Panc1 (cell line): ENCODE data around the gene ATP2A3. TPM values are rescaled to one million over a fixed set of nuclear protein-coding genes. Genes with fewer than 3 reads are reported as not detected.

Experiments
- ATAC-seq: fragments of 200-7000 bp; cut with Tn5 transposase; 2 replicates; pipeline ENCODE4 v1.9.1; 2020; ENCODE audit warnings: mild to moderate bottlenecking, moderate library complexity
- BruUV-seq: library from RNA; stranded (reverse); fragments of 400-500 nt; replicated peaks from 2 replicates; lab custom pipeline; 2021; lab: Mats Ljungman, UMichigan
- CTCF ChIA-PET: fragments of 300-600 bp; sonication (Branson Sonifier 250); formaldehyde crosslinking; loops from one replicate; lab custom pipeline; 2022; ENCODE audit warnings: antibody characterized with exemption; lab: Charles Lee
- POLR2A ChIA-PET: fragments of 300-600 bp; sonication (Branson Sonifier 250); formaldehyde crosslinking; loops from one replicate; lab custom pipeline; 2022; ENCODE audit warnings: antibody characterized with exemption; lab: Charles Lee
- DNase-seq: peaks from one replicate; pipeline ENCODE4 v3.0.0-alpha.2; 2010; ENCODE audit warnings: low read depth, low spot score
- H3K27ac ChIP-seq: 2 replicates; pipeline ENCODE4 v1.5.1; 2011; ENCODE audit warnings: mild to moderate bottlenecking, low read length, inconsistent platforms
- H3K27me3 ChIP-seq: fragments of 200-500 bp; sonication (Bioruptor generic); 2 replicates; pipeline ENCODE4 v1.6.0; 2014; ENCODE audit warnings: low read length, inconsistent platforms; ENCODE audit not compliant: control insufficient read depth, insufficient read depth
- H3K36me3 ChIP-seq: fragments of 200-500 bp; sonication (Bioruptor generic); 2 replicates; pipeline ENCODE4 v1.5.1; 2014; ENCODE audit warnings: inconsistent platforms, mild to moderate bottlenecking, low read length, moderate library complexity; ENCODE audit not compliant: control insufficient read depth, insufficient read depth
- H3K4me1 ChIP-seq: 2 replicates; pipeline ENCODE4 v1.5.1; 2011; ENCODE audit warnings: inconsistent platforms, mild to moderate bottlenecking, low read length, moderate library complexity; ENCODE audit not compliant: control insufficient read depth, insufficient read depth
- H3K4me3 ChIP-seq, 2 experiments: 2 replicates each; pipeline ENCODE4 v1.5.1; 2011 to 2012; ENCODE audit warnings: low read depth in 2 of 2, low read length in 2 of 2, mild to moderate bottlenecking in 2 of 2, inconsistent platforms in 1 of 2, moderate library complexity in 1 of 2
- H3K9me3 ChIP-seq: fragments of 200-500 bp; sonication (Bioruptor generic); 2 replicates; pipeline ENCODE4 v1.5.1; 2014; ENCODE audit warnings: low read depth, mild to moderate bottlenecking, inconsistent platforms, low read length, moderate library complexity; ENCODE audit not compliant: control insufficient read depth, insufficient read depth
- CTCF ChIP-seq: fragments of 450-650 bp; IDR thresholded peaks from 2 replicates; pipeline ENCODE4 v1.5.1; 2017; ENCODE audit warnings: mild to moderate bottlenecking
- POLR2AphosphoS5 ChIP-seq: IDR thresholded peaks from 2 replicates; pipeline ENCODE4 v1.6.1; 2012; ENCODE audit warnings: mild to moderate bottlenecking, low read depth, low read length, moderate library complexity
- REST ChIP-seq, 2 experiments: IDR thresholded peaks; 2 replicates each; pipeline ENCODE4 v1.6.1; 2011 to 2012; ENCODE audit warnings: low read depth in 2 of 2, control low read depth in 1 of 2, low read length in 1 of 2, mild to moderate bottlenecking in 1 of 2, moderate library complexity in 1 of 2; ENCODE audit not compliant: insufficient read depth in 1 of 2
- SIN3A ChIP-seq: IDR thresholded peaks from 2 replicates; pipeline ENCODE4 v1.6.1; 2012; ENCODE audit warnings: low read depth, mild to moderate bottlenecking, low read length, moderate library complexity, borderline replicate concordance; ENCODE audit not compliant: insufficient read depth
- TCF7L2 ChIP-seq: IDR thresholded peaks from 2 replicates; pipeline ENCODE4 v1.6.1; 2011; ENCODE audit warnings: mild to moderate bottlenecking, low read depth, low read length, inconsistent platforms
- in situ Hi-C: cut with HindIII; loops from 2 replicates; pipeline ENCODE4 v1.10.0; 2016; ENCODE audit warnings: low sequenced_read_pairs, low pct_unique_long_range_greater_than_20kb
- intact Hi-C: fragments of 100-400 bp; cut with micrococcal nuclease; formaldehyde crosslinking; loops from one replicate; pipeline ENCODE4 v1.10.0; 2022; ENCODE audit not compliant: unreplicated experiment
- total RNA-seq: library from RNA; stranded (reverse); gene quantifications from one replicate; pipeline ENCODE4 v1.2.1, GENCODE V29; 2021; ENCODE audit not compliant: unreplicated experiment

The ATP2A3 gene
- total RNA-seq, 1 experiment from 2014 or later = 29.7 TPM

- no TSS peak for BruUV-seq
- intact Hi-C loops (no loop called here), in situ Hi-C loops (no loop called here)
- ChIA-PET CTCF (no interaction called here), POLR2A (interaction anchor here (0.5 kb wide), 1 partner anchor 176 kb away, joined by 4 read pairs; no protein-coding TSS in a partner anchor)
- DNase-seq (no peak), ATAC-seq (no peak)
- Histone ChIP-seq H3K27me3 (no peaks in the 10 kb centered on the region), H3K9me3 (no peaks in the 10 kb centered on the region), H3K4me1 (no peaks in the 10 kb centered on the region; the same call in 1 of the 2 replicates), H3K4me3 (no peak overlapping the region), H3K27ac (no peak overlapping the region), H3K36me3 (no peaks in the 10 kb centered on the region)
- no peak for TF ChIP-seq POLR2AphosphoS5
- TF ChIP-seq CTCF = no peak
- TF ChIP-seq SIN3A = no peak
- no peak for TF ChIP-seq TCF7L2
- no peak for TF ChIP-seq REST (IDR thresholded peaks at IDR 0.05; ENCODE audit: insufficient read depth in 1 of 2, low read depth in 2 of 2, low read length in 1 of 2)
These were observed 46.8 kb downstream of the ATP2A3 start for GRCh38 chr17:3917391-3917931.

GRCh38 chr17:3916825-3917224, 47.4 kb downstream of the ATP2A3 start:
- ATAC-seq (no peak), DNase-seq (no peak)
- Histone ChIP-seq H3K4me3 (no peak overlapping the region), H3K9me3 (no peaks in the 10 kb centered on the region), H3K36me3 (no peaks in the 10 kb centered on the region), H3K27ac (no peak overlapping the region), H3K4me1 (no peaks in the 10 kb centered on the region; the same call in 1 of the 2 replicates), H3K27me3 (no peaks in the 10 kb centered on the region)
- BruUV-seq = no TSS peak
- intact Hi-C loops (no loop called here), in situ Hi-C loops (no loop called here)
- TF ChIP-seq REST (IDR thresholded peaks at IDR 0.05; ENCODE audit: insufficient read depth in 1 of 2, low read depth in 2 of 2, low read length in 1 of 2) (no peak), SIN3A (no peak), POLR2AphosphoS5 (no peak), CTCF (no peak), TCF7L2 (no peak)
- ChIA-PET CTCF (no interaction called here), POLR2A (no interaction called here)
